ENCODE results near the gene GABARAPL2.

GABARAPL2 gene

DNA sequence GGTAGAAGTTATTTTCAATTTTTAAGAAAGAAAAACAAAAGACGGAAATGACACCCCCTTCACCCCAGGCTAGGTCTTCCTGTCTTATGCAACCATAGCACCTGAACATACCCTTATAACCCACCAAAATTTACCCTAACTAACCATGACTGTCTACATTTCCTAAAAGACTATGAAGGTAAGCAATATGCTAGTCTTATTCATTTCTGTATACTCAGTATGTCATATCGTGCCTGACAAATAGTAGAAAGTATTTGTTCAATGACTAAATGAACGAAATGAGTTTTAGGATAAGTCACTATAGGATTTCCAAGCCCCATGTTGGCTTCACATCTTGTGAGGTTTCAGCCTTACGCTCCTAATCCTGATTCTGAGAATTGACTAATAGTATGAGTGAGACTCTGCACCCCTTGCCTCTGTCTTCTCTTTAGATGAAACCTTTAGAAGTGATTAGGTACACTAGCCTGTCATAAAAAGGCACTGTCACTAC is 50.4 kb downstream of the GABARAPL2 start:
- TF ChIP-seq, protein P1, sequence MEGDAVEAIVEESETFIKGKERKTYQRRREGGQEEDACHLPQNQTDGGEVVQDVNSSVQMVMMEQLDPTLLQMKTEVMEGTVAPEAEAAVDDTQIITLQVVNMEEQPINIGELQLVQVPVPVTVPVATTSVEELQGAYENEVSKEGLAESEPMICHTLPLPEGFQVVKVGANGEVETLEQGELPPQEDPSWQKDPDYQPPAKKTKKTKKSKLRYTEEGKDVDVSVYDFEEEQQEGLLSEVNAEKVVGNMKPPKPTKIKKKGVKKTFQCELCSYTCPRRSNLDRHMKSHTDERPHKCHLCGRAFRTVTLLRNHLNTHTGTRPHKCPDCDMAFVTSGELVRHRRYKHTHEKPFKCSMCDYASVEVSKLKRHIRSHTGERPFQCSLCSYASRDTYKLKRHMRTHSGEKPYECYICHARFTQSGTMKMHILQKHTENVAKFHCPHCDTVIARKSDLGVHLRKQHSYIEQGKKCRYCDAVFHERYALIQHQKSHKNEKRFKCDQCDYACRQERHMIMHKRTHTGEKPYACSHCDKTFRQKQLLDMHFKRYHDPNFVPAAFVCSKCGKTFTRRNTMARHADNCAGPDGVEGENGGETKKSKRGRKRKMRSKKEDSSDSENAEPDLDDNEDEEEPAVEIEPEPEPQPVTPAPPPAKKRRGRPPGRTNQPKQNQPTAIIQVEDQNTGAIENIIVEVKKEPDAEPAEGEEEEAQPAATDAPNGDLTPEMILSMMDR (IDR thresholded peaks at IDR 0.05; ENCODE audit: extremely low read depth, missing control alignments), result no peak

DNA sequence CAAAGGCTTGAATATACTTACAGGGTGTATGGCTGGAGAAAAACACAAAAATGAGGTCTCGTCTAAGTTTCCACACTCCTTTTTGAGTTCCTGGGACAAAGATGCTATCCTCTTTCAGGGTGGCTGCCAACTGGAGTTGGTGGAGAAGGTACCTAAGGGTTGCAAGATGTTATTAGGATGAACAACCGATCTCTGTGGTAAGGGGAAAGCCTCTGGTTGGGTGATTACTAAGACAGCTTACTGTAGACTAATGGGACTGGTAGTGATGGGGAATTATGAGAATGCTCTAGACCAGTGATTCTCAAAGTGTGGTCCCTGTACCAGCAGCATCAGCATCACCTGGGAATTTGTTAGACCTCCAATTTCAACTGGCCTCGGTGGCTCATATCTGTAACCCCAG is 50.9 kb downstream of the GABARAPL2 start:
- TF ChIP-seq, protein P1 (IDR thresholded peaks at IDR 0.05; ENCODE audit: extremely low read depth, missing control alignments), result no peak
- DNase-seq (ENCODE audit: low spot score), result no peak

More for the DNA sequence above, 50.4 kb downstream of the GABARAPL2 start:
- DNase-seq (ENCODE audit: low spot score), result no peak

DNA sequence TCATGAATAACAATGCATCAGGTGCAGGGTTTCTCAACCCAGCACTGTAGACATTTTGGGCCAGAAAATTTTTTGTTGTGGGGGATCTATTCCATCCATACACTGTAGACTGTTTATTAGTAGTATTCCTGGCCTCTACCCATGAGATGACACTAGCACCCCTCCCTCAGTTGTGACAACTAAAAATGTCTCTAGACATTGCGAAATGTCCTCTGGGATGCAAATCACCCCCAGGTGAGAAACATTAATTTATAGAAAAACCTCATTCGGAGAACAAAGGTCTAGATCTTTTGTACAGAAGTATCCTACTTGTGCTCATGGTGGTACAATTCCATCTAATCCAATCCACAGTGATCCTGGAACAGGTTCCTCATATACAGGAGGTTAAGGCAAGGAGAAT is 52.6 kb downstream of the GABARAPL2 start:
- TF ChIP-seq, protein P1 (IDR thresholded peaks at IDR 0.05; ENCODE audit: extremely low read depth, missing control alignments), result no peak

DNA sequence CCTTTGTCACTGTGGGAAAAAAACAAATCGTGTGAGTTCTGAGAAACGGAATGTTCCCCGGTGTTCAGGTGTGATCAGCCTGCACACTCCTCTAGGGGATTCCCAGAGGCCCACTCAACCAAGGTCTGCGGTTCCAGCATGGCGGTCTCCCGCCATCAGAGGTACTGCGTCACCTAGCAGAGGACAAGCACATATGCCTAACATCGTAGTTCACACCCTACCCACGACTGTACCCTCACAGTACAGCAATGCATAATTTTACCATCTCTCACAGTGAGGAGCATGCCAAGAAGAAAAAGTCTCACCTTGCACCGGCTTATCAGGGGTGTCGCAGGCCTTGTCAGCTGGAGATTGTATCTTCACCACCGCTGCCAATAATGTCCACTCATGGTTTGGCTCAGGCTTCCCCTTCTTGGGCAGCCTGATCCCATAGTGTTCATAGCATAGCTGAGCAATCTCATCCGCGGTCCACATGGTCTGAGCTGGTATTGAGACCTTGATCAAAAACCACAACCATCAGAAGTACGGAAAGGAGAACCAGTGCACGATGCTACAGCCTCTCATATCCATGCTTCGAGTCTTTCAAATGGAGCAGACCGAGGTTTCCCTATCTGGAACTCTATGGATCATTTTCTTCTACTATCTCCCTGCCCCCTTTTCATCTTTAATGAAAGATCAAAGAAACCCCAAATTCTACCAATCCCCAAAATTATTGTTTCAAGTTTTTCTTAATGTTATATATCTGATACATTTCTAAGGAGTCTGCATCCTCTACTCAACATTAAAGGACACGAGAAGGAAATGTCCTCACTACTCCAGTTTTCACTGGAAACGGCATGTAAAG is 54.4 kb downstream of the GABARAPL2 start:
- TF ChIP-seq, protein P1 (IDR thresholded peaks at IDR 0.05; ENCODE audit: extremely low read depth, missing control alignments), result no peak
- DNase-seq (ENCODE audit: low spot score), result no peak

More for the DNA sequence above, 52.6 kb downstream of the GABARAPL2 start:
- no peak for DNase-seq (ENCODE audit: low spot score)

DNA sequence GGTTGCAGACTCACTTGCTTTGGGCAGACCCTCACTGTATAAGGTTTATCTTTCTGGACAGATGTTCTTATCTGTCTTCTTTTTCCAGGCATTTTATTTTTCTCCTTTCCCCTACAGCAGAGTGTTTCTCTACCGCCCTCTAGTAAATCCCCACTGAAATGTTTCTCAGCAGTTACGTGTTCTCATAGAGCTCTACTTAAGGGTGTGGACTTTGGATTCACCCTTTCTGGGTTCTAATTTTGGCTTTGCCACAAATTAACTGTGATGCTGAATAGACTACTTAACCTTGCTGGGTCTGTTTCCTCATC is 54.9 kb downstream of the GABARAPL2 start:
- TF ChIP-seq, protein P1 (IDR thresholded peaks at IDR 0.05; ENCODE audit: extremely low read depth, missing control alignments), result peak; percentile 44
- peak; percentile 22 for DNase-seq (ENCODE audit: low spot score)

DNA sequence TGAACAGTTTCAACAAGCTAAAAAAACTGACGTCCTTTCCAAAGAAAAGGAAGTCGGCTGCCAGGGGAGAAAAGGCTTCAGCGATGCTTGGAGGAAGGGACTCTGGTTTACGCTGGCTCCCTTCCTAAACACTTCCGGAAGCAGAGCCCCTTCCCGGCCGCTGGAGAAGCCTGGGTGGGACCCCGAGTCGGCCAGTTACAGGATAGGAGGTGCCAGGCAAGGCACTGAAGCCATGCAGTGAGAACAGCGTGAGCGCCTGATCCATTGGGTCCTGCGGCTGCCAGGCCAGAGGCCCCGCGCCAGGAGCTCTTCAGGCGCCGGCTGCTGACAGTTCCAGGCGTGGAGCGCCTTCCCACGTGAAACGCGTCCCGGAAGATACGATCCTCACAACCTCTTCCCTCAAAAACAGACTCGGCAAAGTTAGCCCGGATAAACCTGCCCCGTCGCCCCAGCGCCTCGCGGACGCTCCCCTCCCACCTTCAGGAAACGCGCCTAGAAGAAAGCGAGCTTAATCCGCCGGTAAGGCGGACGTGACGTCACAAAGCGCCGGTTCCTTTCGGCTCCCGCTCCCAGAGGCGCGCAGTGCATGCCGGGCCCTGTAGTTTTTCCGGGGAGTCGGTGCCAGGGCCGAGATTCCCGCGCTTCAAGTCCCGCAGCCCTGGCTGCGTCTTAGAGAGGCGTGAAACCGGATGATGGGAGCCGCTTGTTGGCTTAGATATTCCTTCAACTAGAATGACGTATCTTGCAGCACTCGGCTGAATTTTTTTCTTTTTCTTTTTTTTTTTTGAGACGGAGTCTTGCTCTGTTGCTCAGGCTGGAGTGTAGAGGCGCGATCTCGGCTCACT is 56.8 kb downstream of the GABARAPL2 start, which contains the start of gene ADAT1:
Gene ADAT1, minus strand, starts transcription at position 521 of the 845 bp plus-strand sequence. CDS start 2,482 bp downstream, outside the sequence.
- peak; percentile 88 for DNase-seq (ENCODE audit: low spot score)
- TF ChIP-seq, protein P1 (IDR thresholded peaks at IDR 0.05; ENCODE audit: extremely low read depth, missing control alignments), result no peak

DNA sequence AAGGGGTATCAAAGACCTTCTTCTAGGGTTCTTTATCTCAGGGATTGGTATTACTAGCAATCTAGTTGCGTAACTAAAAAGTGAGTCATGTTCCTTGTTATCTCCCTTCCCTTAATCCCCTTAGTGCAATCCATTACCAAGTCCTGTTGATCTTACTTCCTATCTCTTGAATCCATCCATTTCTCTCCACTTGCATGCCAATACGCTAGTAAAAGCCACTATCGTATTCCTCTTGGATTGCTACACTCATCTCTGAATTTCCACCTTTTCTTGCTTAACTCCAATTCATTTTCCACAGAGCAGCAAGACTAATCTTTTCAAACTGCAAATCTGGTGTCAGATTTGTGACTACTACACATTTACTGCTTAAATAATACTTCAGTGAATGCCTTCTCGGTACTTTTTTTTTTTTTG is 58.7 kb downstream of the GABARAPL2 start:
- TF ChIP-seq, protein P1 (IDR thresholded peaks at IDR 0.05; ENCODE audit: extremely low read depth, missing control alignments), result no peak
- no peak for DNase-seq (ENCODE audit: low spot score)

All from GM20000 (cell line).